Large intestine (tissue), 12 donors: ENCODE data around the gene PTTG1IP. TPM values are rescaled to one million over a fixed set of nuclear protein-coding genes. Genes with fewer than 3 reads are reported as not detected.

ENCODE experiments used
- DNase-seq, 2 donors: peaks; one replicate each; pipeline versions ENCODE4 v3.0.0 to v3.0.0-alpha.2; 2013
- H3K27ac ChIP-seq: one replicate; pipeline ENCODE4 v1.5.1; 2013; ENCODE audit warnings: low read length
- H3K27me3 ChIP-seq: 2 replicates; pipeline ENCODE4 v1.6.1; 2013; ENCODE audit warnings: low read length; ENCODE audit not compliant: control insufficient read depth, insufficient read depth
- H3K36me3 ChIP-seq: 2 replicates; pipeline ENCODE4 v1.6.1; 2013; ENCODE audit warnings: low read length; ENCODE audit not compliant: control insufficient read depth, insufficient read depth
- H3K4me1 ChIP-seq: one replicate; pipeline ENCODE4 v1.6.1; 2013; ENCODE audit warnings: low read length; ENCODE audit not compliant: control insufficient read depth, insufficient read depth
- H3K4me3 ChIP-seq: one replicate; pipeline ENCODE4 v1.5.1; 2013; ENCODE audit warnings: low read length
- H3K9me3 ChIP-seq: one replicate; pipeline ENCODE4 v1.6.1; 2013; ENCODE audit warnings: mild to moderate bottlenecking, low read depth, low read length, moderate library complexity; ENCODE audit not compliant: control insufficient read depth
- WGBS: methylation state at CpG from one replicate; pipeline ENCODE4 v1.1.5; 2013; ENCODE audit warnings: low lambda C conversion rate; ENCODE audit not compliant: insufficient coverage; 5-methylcytosine and 5-hydroxymethylcytosine counted together
- long read RNA-seq, 11 donors: transcript quantifications; one replicate each; lab custom pipeline, GENCODE V29; 2026
- polyA plus RNA-seq: library from polyadenylated mRNA; unstranded; fragments of 120-200 nt; gene quantifications from one replicate; pipeline ENCODE4 v1.2.1, GENCODE V29; 2013

PTTG1IP gene
- 185 TPM for polyA plus RNA-seq
- long read RNA-seq, donor 1, transcript PTTG1IP-201 (6 exons, 2,760 nt) = major isoform, 95 of 179 reads
- long read RNA-seq, donor 1, partial matches to known transcripts = 83 of 179 reads
- long read RNA-seq, donor 1, other reads (novel, unspliced or antisense) = 0 of 179 reads
- long read RNA-seq, donor 2, transcript PTTG1IP-201 (6 exons, 2,760 nt) = major isoform, 163 of 308 reads
- long read RNA-seq, donor 2, partial matches to known transcripts = 142 of 308 reads
- long read RNA-seq, donor 2, other reads (novel, unspliced or antisense) = 0 of 308 reads
- long read RNA-seq, donor 3, transcript PTTG1IP-201 (6 exons, 2,760 nt) = major isoform, 154 of 286 reads
- long read RNA-seq, donor 3, partial matches to known transcripts = 131 of 286 reads
- long read RNA-seq, donor 3, other reads (novel, unspliced or antisense) = 0 of 286 reads
- long read RNA-seq, donor 4, transcript PTTG1IP-201 (6 exons, 2,760 nt) = major isoform, 22 of 37 reads
- long read RNA-seq, donor 4, partial matches to known transcripts = 15 of 37 reads
- long read RNA-seq, donor 4, other reads (novel, unspliced or antisense) = 0 of 37 reads
- long read RNA-seq, donor 5, transcript PTTG1IP-201 (6 exons, 2,760 nt) = major isoform, 81 of 125 reads
- long read RNA-seq, donor 5, partial matches to known transcripts = 44 of 125 reads
- long read RNA-seq, donor 5, other reads (novel, unspliced or antisense) = 0 of 125 reads
- long read RNA-seq, donor 6, transcript PTTG1IP-201 (6 exons, 2,760 nt) = major isoform, 82 of 162 reads
- long read RNA-seq, donor 6, partial matches to known transcripts = 80 of 162 reads
- long read RNA-seq, donor 6, other reads (novel, unspliced or antisense) = 0 of 162 reads
- long read RNA-seq, donor 7, transcript PTTG1IP-201 (6 exons, 2,760 nt) = major isoform, 44 of 56 reads
- long read RNA-seq, donor 7, partial matches to known transcripts = 11 of 56 reads
- long read RNA-seq, donor 7, other reads (novel, unspliced or antisense) = 0 of 56 reads
- long read RNA-seq, donor 8, transcript PTTG1IP-201 (6 exons, 2,760 nt) = major isoform, 141 of 252 reads
- long read RNA-seq, donor 8, partial matches to known transcripts = 111 of 252 reads
- long read RNA-seq, donor 8, other reads (novel, unspliced or antisense) = 0 of 252 reads
- long read RNA-seq, donor 9, transcript PTTG1IP-201 (6 exons, 2,760 nt) = major isoform, 126 of 270 reads
- long read RNA-seq, donor 9, partial matches to known transcripts = 139 of 270 reads
- long read RNA-seq, donor 9, other reads (novel, unspliced or antisense) = 5 of 270 reads
- long read RNA-seq, donor 10, transcript PTTG1IP-201 (6 exons, 2,760 nt) = major isoform, 79 of 122 reads
- long read RNA-seq, donor 10, partial matches to known transcripts = 43 of 122 reads
- long read RNA-seq, donor 10, other reads (novel, unspliced or antisense) = 0 of 122 reads
- long read RNA-seq, donor 11, transcript PTTG1IP-201 (6 exons, 2,760 nt) = major isoform, 51 of 96 reads
- long read RNA-seq, donor 11, partial matches to known transcripts = 45 of 96 reads
- long read RNA-seq, donor 11, other reads (novel, unspliced or antisense) = 0 of 96 reads

- peaks cover 38% of the 10 kb centered on the region for H3K4me1 ChIP-seq
Observed at GRCh38 chr21:44873356-44874239, at the start of gene PTTG1IP. Gene PTTG1IP, minus strand, starts transcription at chr21:44873690. Its CDS starts 74 bp downstream, at chr21:44873616.

GRCh38 chr21:44921928-44922327 lies 48.4 kb upstream of the PTTG1IP start:
- no peaks in the 10 kb centered on the region for H3K36me3 ChIP-seq
- peaks cover 7% of the 10 kb centered on the region for H3K4me1 ChIP-seq
- peaks cover 20% of the 10 kb centered on the region for H3K27me3 ChIP-seq
- 86% methylated on average over 4 of the region's 5 CpGs for WGBS
- no peak for DNase-seq
- no peak overlapping the region for H3K27ac ChIP-seq
- peaks cover 3% of the 10 kb centered on the region for H3K9me3 ChIP-seq
- no peak overlapping the region for H3K4me3 ChIP-seq

More at GRCh38 chr21:44873356-44874239, at the start of gene PTTG1IP:
- peaks cover 7% of the 10 kb centered on the region for H3K9me3 ChIP-seq
- H3K27me3 ChIP-seq = peaks cover 7% of the 10 kb centered on the region
- DNase-seq = peak; percentile 98 to 99
- H3K27ac ChIP-seq = peak within 1 kb of the TSS; percentile 94
- no CpG with 5 or more reads among the region's 123 CpGs for WGBS
- H3K36me3 ChIP-seq = peaks cover 4% of the 10 kb centered on the region
- H3K4me3 ChIP-seq = peak within 1 kb of the TSS; percentile 84

GRCh38 chr21:44920694-44921604 lies 47.5 kb upstream of the PTTG1IP start, which contains the start of gene ITGB2:
Gene ITGB2, minus strand, starts transcription at chr21:44920899. Its CDS starts 10,117 bp downstream, at chr21:44910782.
- Histone ChIP-seq H3K27ac (no peak within 1 kb of the TSS), H3K36me3 (no peaks in the 10 kb centered on the region), H3K9me3 (peaks cover 3% of the 10 kb centered on the region), H3K4me3 (peak within 1 kb of the TSS; percentile 11), H3K27me3 (peaks cover 11% of the 10 kb centered on the region), H3K4me1 (peaks cover 7% of the 10 kb centered on the region)
- no peak for DNase-seq
- WGBS = 71% methylated on average over 8 of the region's 29 CpGs

GRCh38 chr21:44919913-44920693 lies 46.6 kb upstream of the PTTG1IP start:
- H3K36me3 ChIP-seq = no peaks in the 10 kb centered on the region
- H3K27me3 ChIP-seq = peaks cover 11% of the 10 kb centered on the region
- no peak for DNase-seq
- peaks cover 3% of the 10 kb centered on the region for H3K9me3 ChIP-seq
- H3K27ac ChIP-seq = no peak overlapping the region
- WGBS = no CpG with 5 or more reads among the region's 28 CpGs
- peak overlapping the region; percentile 11 for H3K4me3 ChIP-seq
- peaks cover 7% of the 10 kb centered on the region for H3K4me1 ChIP-seq

- no peaks in the 10 kb centered on the region for H3K36me3 ChIP-seq
- H3K27ac ChIP-seq = no peak overlapping the region
- peaks cover 8% of the 10 kb centered on the region for H3K27me3 ChIP-seq
- WGBS = no CpG with 5 or more reads among the region's 26 CpGs
- no peak for DNase-seq
- peaks cover 3% of the 10 kb centered on the region for H3K9me3 ChIP-seq
- peaks cover 11% of the 10 kb centered on the region for H3K4me1 ChIP-seq
- no peak overlapping the region for H3K4me3 ChIP-seq
Observed at GRCh38 chr21:44919111-44919912, 45.8 kb upstream of the PTTG1IP start.

- Histone ChIP-seq H3K27me3 (peaks cover 4% of the 10 kb centered on the region), H3K9me3 (peaks cover 3% of the 10 kb centered on the region), H3K27ac (no peak overlapping the region), H3K4me1 (peaks cover 18% of the 10 kb centered on the region), H3K4me3 (no peak overlapping the region), H3K36me3 (no peaks in the 10 kb centered on the region)
- WGBS = no CpG with 5 or more reads among the region's 13 CpGs
- DNase-seq = no peak
Observed at GRCh38 chr21:44918581-44919033, 45.1 kb upstream of the PTTG1IP start.

- WGBS = no CpG with 5 or more reads among the region's 12 CpGs
- H3K4me3 ChIP-seq = no peak overlapping the region
- peaks cover 4% of the 10 kb centered on the region for H3K27me3 ChIP-seq
- H3K27ac ChIP-seq = no peak overlapping the region
- peaks cover 3% of the 10 kb centered on the region for H3K9me3 ChIP-seq
- no peaks in the 10 kb centered on the region for H3K36me3 ChIP-seq
- H3K4me1 ChIP-seq = peaks cover 23% of the 10 kb centered on the region
- no peak for DNase-seq
Observed at GRCh38 chr21:44918107-44918470, 44.6 kb upstream of the PTTG1IP start.
